NK-92 (cell line): ENCODE data around the gene ITGAL.
A peak's percentile ranks its signal among the peaks of the same experiment; 100 is the strongest.
"Not testable (repeated sequence)": the region's sequence is repeated elsewhere in the genome, so short reads cannot be mapped to it uniquely, and the experiment has no call there.

Experiments used
- DNase-seq: peaks from one replicate; lab custom pipeline; 2025; ENCODE audit not compliant: unreplicated experiment; lab: John Stamatoyannopoulos, UW

Gene ITGAL

DNA sequence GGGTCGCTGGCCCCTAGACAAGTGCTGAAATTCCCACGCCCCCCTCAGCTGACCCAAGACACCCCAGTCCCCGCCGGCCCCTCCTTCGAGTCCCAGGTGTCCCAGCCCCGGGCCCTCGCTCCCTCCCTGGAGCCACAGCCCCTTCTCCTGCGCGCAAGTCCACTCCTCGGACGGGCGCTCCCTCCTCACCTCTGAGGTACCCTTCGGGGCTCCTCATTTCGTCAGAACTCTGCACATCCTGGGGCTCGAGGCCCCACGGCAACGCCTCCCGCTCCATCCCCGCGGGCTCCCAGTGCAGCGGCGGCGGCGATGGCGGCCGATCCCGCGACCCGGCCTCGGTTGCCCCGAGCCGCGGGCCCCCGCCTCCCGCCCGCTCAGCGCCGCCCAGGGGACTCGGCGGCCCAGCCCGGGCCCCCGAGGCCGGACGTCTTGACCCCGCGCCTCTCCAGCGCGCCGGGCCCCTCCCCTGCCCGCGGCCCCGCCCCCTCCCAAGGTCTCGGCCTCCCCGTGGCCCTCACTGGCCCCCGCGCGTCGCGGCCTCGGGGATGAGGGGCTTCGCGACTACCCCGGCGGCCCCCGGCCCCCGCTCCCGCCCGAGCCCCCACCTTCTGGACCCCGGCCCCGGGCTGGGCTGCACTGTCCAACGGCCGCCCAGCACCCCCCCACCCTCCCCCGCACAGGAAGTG, 53.7 kb downstream of the ITGAL start, which contains the start of gene ZNF768:
ZNF768 (minus strand) TSS at position 430 of the 686 bp plus-strand sequence; CDS start at position 277, 153 bp downstream.
- DNase-seq, result no peak

DNA sequence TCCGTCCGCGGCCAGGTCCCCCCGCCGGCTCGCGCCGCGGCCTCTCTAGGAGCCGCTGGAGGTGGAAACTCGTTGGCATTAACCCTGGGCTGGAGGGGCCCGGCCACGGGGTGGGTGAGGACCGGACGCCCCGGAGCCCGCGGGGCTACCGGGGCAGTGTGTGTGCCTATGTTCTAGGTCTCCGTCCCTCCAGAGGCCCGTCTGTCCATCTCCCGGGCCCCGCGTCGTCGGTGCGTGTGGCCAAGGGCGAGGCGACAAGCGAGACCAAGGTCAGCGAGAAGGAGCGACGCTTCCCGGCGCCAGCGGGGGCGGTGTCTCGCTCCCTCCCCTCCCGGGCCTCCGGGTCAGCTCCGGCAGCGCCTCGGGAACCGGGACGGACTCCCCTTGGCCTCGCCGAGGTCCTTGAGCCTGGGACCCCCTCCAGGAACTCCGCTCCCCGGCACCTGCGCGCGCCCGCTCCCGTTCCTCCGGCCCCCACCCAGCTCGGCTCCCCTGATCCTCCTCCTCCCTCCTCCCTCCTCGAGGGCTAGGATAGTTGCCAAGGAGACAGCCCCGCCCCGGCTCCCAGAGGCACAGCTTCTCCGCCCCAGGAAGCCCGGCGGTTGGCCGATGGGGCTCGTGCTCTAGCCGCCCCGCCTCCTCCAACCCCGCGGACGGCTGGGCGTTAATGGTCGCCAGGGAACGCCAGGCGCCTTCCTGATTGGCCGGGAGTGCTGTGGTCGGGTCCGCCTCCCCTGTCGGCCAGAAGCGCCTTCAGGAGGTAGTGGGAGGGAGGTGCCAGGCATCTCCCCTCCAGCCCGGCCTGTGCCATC, 54.5 kb downstream of the ITGAL start:
- peak; percentile 21 for DNase-seq

- DNase-seq, result no peak
These were observed 55.2 kb downstream of the ITGAL start for GRCh38 chr16:30527635-30528178.

DNA sequence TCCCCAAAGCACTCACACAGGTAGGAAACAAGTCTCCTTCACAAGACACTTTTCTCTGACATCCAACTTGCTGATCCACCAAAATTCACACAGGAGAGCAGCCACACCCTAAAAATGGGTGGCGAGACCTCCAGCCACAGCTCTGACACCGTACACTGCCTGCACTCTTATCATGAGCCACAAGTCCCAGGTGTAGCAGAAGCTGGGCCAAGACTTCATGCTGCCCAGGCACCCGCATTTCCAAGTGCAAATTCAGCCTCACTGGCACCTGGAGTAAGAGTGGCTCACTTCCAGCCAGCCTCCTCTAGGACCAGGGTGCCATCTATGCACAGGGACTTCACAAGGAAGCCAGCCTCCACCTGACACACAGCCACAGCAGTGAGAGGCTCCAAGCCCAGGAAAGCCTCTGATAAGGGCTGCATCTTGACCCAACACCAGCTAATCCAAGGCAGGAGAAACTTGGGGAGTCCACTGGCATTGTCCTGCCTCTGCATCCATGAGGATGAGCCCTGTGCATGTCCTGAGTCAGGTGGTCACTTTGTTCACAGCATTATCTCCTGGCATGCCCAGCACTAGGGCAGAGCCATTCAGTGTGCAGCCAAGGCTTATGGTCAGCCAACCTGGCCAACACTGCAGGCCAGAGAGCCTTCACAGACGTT, 56.4 kb downstream of the ITGAL start:
- DNase-seq, result no peak

DNA sequence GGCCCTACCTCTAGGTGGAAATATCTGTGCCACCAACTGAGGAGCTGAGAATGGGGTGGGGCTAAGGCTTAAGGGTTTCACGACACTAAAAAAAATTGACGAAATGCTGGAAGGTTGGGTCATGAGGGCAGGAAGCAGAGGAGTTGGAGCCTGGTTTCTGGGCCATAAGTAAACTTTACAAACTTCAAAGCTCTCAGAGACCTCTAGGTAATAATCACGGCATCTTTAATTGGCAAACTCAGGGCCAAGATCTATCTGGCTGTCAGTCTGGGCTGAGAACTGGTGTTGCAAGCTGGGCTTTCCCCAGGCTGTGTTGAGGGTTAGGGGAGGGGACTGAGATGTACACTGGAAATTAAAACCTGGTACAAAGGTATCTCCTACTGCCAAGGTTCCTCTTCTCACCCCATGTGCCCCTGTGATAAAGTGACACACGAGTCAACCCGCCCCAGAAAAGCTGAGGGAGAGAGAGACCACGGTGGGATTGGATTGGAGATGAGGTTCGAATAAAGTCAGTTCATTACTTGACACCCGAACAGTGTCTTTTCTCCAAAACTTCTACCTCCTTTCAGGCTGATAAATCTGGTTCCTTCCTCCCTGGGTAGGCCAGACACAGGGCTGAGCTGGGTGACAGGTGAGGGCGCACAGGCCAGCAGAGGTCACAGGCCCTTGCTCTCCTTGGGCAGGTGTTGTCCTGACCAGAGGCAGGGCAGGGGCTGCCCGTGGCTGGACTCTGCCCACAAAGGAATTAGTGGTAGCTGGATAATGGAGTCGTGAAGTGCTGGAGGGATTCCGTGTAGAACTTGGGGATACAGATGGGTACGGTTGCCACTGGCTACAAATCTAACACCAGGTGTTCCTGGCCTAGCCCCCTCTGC, 57.9 kb downstream of the ITGAL start:
- DNase-seq, result no peak

DNA sequence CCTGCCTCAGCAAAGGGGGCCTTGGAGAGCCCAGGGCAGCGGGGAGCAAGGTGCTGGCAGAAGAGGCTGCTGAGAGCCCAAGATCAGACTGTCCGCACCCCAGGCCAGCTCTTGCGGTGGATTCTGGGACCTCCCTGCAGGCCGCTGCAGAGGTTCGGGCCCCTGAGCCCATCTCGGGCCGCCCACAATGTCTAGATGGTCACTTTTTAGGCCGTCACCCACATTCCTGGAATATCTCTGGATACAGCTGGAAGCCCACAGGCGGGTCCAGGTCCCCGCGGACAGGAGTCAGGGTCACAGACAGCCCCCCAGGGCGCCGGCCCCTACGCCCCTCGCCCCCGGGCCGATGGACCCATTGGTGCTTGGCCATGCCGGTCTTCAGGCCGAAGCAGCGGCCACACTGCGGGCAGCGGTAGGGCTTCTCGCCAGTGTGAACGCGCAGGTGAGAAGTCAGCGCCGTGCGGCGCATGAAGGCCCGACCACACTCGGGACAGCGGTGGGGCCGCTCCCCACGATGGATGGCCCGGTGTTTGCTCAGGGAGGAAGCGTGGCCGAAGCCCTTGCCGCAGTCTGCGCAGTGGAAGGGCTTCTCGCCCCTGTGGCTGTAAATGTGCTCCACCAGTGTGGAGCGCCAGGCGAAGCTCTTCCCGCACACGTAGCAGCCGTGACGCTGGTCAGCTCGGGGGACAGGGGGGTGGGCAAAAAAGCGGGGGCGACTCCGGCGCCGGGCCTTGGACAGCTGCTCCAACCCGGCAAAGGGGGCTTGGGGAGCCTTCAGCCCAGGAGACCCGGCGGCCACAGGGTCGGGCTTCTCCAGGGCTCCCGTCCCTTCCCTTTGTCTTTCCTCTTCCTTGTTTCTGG, 60.0 kb downstream of the ITGAL start:
- no peak for DNase-seq

GRCh38 chr16:30533146-30533522, 60.6 kb downstream of the ITGAL start:
- no peak for DNase-seq

DNA sequence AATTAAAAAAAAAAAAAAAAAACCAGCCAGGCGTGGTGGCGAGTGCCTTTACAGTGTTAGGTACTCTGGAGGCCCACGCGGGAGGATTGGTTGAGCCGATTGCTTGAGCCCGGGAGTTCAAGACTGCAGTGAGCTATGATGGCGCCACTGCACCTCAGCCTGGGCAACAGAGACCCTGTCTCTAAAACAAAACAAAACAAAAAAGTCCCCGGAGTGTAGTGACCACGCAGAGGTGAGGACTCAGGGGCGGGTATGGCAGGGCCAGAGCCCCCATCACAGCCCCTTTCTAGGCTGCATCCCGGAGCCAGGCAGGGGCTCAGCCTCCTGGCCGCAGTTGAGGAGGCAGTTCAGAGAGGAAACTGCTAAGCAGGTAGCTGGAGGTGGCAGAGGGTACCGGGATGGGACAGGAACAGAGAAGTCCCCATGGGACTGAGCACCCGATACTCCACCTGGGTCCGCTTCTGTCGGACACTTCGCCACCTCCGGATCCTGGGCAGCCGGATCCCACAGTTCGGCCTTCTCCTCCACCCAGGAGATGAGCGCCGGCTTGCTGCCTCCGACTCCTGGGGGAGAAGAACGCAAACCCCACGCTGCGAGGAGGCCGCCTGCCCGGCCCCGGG, 61.3 kb downstream of the ITGAL start:
- DNase-seq, result no peak

GRCh38 chr16:30534368-30535105, 62.0 kb downstream of the ITGAL start, which contains the start of gene ZNF747:
TSS of gene ZNF747 (minus strand) at chr16:30534858. CDS start at chr16:30534679, 179 bp downstream.
- peak; percentile 49 for DNase-seq

GRCh38 chr16:30535106-30535776, 62.7 kb downstream of the ITGAL start:
- no peak for DNase-seq

DNA sequence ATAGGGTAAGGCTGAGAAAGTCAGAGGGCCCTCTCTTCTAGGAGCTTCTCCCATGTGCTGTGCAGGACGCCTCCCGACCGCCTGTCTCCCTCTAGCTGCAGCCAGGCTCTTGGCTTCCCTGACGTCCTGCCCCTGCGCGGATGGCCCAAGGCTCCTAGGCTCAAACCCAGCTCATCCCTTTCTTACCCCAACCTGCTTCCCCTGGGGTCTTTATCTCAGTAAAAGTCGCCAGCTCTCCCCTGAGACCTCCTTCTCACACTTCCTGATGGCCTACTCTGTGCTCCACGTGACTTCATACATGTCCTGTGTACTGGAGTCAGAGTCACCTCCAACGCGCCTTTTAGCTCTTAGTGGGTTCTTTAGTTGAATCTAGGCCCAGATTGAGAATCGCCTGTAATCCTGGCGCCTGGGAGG, 63.2 kb downstream of the ITGAL start:
- no peak for DNase-seq

DNA sequence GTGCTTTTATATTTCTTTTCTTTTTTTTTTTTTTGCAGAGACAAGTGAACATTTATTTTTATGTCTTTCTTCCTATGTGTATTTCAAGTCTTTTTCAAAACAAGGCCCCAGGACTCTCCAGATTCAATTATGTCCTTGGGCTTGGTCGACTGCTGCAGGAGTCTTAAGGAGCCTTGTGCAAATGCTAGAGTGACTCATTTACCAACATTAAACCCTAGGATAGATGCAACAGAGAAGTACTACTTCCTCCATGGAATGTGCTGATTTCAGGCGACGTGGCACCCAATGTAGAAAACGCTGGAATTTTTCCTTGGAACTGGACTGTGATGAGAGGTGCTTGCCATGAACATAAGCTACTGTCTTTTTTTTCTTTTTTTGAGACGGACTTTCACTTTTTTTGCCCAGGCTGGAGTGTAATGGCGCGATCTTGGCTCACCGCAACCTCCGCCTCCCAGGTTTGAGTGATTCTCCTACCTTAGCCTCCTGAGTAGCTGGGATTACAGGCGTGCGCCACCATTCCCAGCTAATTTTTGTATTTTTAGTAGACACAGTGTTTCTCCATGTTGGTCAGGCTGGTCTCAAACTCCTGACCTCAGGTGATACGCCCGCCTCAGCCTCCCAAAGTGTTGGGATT, 64.0 kb downstream of the ITGAL start:
- not testable (repeated sequence) for DNase-seq

DNA sequence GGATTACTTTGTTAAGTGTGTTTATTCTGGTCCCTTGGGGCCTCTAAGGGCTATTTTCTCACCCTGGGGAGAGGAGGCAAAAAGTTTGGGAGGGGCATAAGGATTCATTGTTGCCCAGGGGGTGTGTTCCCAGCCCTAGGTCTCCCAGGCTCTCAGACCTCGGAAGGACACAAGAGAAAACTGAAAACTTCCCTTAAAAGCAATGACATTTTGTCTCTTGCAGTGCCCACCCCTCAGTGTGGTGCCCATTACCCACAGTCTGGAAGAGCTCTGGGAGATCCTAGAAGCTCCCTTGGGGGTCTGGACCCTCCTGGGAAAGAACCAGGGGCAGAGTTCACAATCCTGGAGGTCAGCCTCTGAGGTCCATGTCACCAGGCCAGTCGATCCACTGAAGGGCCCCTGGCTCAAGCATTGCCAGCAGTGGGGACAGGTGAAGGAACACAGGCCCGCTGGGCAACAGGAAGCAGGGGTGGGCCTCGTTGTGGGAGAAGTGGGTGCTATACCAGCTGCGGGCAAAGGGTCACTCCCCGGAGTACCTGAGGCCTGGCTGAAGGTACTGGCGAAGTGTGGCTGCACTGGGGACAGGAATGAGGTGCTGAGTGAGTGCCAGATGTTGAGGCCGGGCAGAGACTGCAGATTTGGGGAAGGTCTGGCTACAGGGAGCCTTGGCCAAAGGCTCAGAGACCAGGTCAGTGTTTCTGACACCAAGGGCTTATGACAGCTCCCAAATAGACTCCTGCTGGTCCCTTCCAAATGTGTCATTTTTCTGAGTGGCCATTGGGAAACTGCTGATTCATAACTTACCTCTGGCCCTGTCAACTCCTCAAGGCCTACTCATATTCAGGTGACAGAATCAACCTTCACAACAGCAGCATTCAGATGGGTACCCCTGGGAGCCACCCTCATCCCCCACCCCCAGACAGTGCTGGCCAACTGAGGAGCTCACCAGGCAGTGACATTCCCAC, 66.7 kb downstream of the ITGAL start:
- no peak for DNase-seq

DNA sequence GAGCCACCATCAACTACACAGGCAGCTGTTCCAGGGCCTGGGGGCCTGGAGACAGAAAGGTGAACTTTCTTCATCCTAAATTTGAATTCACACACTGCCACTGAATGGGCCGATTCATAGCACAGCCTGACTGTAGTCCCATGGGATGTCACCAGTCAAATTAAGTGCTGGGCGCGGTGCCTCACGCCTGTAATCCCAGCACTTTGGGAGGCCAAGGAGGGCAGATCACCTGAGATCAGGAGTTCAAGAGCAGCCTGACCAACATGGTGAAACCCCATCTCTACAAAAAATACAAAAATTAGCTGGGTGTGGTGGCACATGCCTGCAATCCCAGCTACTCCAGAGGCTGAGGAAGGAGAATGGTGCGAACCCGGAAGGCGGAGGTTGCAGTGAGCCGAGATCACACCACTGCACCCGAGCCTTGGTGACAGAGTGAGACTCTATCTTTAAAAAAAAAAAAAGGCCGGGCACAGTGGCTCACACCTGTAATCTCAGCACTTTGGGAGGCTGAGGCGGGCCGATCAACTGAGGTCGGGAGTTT, 67.5 kb downstream of the ITGAL start:
- not testable (repeated sequence) for DNase-seq

DNA sequence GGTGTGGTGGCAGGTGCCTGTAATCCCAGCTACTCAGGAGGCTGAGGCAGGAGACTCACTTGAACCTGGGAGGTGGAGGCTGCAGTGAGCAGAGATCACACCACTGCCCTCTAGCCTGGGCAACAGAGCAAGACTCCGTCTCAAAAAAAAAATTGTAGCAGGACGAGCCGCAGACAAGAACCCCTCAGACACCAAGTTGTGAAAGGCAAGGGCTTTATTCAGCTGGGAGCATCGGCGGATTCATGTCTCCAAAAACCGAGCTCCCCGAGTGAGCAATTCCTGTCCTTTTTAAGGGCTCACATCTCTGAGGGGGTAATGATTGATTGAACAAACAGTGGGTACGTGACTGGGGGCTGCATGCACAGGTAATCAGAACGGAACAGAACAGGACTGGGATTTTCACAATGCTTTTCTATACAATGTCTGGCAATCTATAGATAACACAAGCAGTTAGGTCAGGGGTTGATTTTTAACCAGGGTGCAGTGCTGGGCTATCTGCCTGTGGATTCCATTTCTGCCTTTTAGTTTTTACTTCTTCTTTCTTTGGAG, 68.4 kb downstream of the ITGAL start:
- DNase-seq, result not testable (repeated sequence)
